Measurements from ENCODE around the gene ELOVL2.

DNA sequence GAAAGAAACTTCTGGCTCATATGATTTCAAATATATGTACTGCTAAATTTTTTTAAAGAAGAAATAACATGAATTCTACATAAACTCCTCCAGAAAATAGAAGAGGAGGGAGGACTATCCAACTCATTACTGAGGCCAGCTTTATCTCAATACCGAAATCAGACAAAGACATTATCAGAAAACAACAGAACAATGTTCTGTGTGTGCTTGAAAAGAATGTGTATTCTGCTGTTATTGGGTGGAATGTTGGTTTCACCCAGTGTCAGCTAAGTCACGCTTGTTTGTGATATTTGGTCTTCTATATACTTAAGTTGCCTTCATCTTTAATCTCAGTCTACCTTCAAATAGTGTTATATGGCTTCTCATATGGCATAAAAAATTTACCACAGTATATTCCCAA, 18.6 kb upstream of the ELOVL2 start:
- TF ChIP-seq, protein P1, sequence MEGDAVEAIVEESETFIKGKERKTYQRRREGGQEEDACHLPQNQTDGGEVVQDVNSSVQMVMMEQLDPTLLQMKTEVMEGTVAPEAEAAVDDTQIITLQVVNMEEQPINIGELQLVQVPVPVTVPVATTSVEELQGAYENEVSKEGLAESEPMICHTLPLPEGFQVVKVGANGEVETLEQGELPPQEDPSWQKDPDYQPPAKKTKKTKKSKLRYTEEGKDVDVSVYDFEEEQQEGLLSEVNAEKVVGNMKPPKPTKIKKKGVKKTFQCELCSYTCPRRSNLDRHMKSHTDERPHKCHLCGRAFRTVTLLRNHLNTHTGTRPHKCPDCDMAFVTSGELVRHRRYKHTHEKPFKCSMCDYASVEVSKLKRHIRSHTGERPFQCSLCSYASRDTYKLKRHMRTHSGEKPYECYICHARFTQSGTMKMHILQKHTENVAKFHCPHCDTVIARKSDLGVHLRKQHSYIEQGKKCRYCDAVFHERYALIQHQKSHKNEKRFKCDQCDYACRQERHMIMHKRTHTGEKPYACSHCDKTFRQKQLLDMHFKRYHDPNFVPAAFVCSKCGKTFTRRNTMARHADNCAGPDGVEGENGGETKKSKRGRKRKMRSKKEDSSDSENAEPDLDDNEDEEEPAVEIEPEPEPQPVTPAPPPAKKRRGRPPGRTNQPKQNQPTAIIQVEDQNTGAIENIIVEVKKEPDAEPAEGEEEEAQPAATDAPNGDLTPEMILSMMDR (IDR thresholded peaks at IDR 0.05; ENCODE audit: borderline replicate concordance, extremely low read depth, low read length, poor library complexity, severe bottlenecking), result no peak
- TF ChIP-seq EZH2 (IDR thresholded peaks at IDR 0.05; ENCODE audit: borderline replicate concordance, low read depth, low read length, severe bottlenecking), result no peak

All from DND-41 (cell line).